ENCODE data around the gene DLX1.
A peak's percentile ranks its signal among the peaks of the same experiment; 100 is the strongest.

The DLX1 gene

DNA sequence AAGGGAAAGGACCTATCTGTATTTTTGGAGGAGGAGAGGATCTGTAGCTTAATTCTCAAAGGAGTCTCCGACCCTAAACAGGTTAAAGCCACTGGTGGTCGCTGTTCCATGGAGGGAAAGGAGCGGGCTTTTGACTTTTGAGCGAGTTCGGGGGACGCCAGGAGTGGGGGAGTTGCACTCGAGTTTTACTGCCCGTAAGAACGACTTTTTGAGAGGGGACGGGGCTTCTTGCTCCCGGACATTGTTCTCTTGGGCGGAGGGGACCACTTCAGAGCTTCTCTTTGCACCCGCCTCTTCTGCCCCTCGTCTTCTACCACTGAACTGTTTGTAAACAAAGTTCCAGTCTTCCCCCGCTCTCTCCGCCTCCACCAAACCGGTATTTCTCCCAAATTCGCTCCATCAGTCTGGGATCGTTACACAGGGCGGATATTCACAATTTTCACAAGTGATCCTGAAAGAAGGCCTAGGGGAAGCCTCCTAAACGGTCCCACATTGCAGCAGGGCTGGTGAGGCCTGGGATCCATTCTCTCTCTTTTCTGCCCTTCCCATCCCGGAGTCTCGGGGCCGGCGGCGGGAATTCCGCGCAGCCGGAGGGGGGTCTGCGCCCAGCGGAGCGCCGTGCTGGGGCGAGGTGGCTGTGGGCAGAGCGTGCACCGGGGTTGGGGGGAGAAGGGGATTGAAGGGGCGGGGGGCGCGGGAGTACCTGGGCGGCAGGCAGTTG, 10.8 kb downstream of the DLX1 start:
- DNase-seq (ENCODE audit: extremely low spot score, insufficient read length, low read depth) (no peak), FAIRE-seq (no peak)

DNA sequence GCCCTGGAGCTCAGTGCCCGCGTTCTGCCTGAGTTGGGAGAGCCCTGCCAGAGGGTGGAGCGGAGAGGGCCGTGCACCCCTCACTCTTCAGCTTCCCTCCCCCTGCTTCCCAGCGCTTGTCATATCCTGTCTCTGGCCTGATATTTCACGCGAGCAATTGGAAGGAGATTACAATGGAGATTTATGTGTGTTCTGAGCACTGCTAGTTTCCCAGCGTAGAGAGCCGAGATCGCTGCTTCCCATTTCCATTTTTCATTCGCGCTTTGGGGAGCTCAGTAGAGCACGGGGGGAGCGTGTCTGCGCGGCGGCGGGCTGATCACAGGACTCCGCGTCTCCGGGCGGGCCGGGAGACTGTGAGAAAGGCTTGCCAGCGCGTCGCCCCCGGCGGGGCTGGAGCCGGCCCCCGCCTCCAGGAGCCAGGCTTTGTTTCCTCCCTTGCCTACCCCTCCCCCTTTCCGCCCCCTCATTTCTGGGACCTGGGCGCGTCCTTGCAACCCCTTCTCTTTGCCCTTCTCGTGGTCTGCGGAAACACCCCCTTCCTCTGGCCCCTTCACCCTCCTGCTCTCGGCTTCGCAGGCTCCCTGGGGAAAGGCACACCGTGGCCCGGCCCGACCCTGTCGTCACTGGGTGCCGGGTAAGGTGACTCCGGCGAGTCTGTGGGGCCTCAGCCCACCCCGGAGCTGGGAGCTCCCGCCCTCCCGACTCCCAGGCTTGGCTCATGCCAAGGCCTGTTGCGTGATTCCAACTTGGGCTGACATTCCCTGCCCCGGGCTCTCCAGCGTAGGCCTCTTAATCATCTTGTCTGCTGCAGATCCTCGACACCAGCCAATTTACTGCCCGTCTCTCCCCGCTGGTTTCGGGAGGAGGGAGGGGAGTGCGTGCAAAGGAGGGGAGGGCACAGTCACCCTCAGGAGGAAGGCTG, 11.6 kb downstream of the DLX1 start:
- FAIRE-seq (no peak), DNase-seq (ENCODE audit: extremely low spot score, insufficient read length, low read depth) (no peak)

DNA sequence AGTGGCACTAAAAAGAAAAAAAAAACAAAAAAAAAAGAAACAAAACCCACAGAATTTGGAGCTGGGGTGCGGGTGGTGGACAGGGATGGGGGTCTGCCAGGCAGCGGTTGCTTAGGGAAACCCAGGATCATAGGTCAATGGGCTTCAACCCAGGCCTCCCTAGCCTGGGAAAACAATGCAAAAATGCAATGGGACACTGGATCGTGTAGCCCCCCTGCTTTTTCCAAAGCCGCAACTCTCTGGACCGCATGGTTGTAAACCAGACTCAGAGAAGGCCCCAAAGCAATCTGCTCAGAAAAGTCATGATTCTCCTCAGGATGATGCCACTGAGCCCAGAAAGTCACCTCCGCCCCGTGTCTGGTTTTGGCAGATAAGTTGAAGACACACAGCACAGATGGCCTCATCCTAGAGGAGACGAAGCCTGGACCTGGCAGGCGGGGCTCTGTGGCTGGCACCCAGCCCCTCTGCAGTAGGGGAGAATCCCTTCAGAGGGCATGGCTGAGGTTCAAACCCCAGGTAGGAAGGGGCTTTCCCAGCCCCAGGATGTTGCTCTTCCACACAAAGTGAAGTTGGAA, 12.3 kb downstream of the DLX1 start:
- FAIRE-seq = no peak
- DNase-seq (ENCODE audit: extremely low spot score, insufficient read length, low read depth) = no peak

DNA sequence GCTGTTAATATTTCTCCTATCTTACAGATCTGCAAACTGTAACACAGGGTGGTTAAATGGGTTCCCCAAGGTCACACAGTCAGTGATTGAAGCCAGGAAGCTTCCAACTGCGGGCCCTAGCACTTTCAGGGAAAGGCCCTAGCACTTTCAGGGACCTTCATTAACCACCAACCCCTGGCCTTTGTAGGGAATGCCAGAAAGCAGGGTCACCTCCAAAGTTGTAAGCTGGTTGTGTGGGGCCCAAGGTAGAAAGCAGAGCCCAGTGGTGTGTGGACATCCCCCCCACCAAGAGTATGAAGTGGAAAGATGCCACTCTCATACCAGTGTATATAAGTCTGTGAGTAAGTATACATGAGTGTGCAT, 13.0 kb downstream of the DLX1 start:
- DNase-seq (ENCODE audit: extremely low spot score, insufficient read length, low read depth) = no peak
- FAIRE-seq = no peak

DNA sequence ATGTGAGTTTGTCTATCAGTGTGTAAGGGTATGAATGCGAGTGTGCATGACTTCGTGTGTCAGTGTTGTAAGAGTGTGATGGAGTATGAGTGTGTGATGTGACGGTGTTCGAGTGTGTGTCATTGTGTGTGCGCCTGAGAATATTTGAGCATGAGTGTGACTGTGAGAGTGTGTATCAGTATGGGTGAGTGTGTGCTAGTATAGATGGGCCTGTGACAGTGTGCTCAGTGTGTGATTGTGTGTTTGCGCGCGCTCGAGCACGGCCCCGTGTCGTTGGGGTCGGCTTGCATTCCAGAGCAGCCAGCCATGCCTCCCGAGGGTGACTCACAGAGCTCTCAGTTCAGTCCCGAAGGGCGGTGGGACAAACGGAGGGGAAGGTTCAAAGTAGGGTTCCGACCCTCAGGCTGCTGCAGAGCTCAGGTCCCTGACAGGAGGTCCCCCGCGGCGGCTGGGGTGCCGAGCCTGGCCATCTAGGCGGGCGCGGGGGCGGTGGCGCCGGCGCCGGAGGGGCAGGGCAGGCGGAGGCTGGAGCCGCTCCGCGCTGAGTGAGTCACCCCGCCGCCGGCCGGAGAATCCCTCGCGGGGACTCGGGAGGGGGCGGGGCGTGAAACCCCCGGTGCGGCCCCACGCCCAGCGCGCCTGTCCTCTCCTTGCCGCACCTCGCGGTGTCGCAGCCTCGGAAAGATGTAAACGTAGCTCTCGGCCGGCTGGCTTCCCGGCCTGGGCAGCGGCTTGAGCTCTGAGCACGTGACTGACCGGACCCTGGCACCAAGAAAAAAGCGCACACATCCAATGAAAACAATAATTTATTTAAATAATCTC, 13.6 kb downstream of the DLX1 start:
- no peak for FAIRE-seq
- DNase-seq (ENCODE audit: extremely low spot score, insufficient read length, low read depth) = no peak

DNA sequence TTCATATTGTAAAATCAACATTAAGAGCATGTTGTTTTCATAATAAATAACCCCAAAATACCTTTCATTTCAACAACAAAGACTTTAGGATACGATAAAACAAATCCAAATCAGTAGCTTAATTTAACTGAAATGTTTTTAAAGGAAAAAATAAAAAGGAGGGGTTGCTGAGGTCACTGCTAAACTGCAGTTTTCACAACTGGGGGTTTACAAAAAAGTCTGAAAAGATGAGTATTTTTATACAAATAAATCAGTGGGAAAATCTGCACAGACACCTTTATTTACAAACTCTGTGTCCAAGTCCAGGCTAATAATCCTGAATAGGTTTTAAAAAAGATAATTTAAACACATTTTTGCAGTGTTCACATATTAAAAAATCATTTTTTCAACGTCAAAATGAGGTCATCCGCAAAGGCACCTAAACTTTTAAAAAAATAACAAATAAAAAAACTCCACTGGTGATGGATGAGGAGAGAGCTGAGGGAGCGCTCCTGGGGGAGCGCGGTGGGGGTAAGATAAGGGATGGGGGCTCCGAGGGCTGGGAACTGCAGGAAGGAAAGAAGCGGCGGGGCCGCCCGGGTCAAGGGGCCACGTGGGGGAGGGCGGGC, 14.3 kb downstream of the DLX1 start:
- DNase-seq (ENCODE audit: extremely low spot score, insufficient read length, low read depth) = no peak
- FAIRE-seq = no peak

DNA sequence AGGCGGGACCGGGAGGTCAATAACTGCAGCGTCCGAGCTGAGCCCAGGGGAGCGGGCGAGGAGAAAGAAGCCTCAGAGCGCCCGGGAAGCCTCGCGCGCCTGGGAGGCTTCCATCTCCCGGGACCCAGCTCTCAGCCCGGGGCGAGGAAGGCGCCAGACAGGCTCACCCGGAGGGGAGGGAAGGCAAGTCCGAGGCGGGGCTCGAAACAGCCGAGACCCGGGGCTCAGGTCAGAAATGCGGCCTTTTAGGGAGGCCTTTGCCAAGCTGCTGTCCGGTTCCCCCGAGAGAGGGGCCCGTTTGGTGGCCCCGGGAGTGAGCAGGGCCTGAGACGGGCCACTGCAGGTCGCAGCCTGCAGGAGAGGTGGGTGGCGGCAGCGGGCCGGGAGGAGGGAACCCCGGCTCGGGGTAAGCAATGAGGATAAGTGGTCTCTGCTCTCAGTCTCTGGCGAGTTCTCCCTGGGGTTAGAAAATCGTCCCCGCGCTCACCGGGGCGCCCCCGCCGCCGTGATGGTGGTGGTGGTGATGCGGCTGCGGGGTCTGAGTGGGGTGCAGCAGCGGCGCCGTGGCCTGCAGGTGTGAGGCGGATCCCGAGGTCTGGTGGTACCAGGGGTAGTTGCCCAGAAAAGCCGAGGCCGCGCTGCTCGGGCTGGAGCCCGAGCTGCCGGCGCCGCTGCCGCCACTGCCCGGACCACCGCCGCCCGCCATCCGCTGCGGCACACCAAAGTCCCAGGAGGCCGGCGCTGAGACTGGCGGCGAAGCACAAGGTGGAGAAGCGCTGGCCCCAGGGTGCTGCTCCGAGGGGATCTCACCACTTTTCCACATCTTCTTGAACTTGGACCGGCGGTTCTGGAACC, 15.0 kb downstream of the DLX1 start:
- DNase-seq (ENCODE audit: extremely low spot score, insufficient read length, low read depth) = no peak
- FAIRE-seq = no peak

DNA sequence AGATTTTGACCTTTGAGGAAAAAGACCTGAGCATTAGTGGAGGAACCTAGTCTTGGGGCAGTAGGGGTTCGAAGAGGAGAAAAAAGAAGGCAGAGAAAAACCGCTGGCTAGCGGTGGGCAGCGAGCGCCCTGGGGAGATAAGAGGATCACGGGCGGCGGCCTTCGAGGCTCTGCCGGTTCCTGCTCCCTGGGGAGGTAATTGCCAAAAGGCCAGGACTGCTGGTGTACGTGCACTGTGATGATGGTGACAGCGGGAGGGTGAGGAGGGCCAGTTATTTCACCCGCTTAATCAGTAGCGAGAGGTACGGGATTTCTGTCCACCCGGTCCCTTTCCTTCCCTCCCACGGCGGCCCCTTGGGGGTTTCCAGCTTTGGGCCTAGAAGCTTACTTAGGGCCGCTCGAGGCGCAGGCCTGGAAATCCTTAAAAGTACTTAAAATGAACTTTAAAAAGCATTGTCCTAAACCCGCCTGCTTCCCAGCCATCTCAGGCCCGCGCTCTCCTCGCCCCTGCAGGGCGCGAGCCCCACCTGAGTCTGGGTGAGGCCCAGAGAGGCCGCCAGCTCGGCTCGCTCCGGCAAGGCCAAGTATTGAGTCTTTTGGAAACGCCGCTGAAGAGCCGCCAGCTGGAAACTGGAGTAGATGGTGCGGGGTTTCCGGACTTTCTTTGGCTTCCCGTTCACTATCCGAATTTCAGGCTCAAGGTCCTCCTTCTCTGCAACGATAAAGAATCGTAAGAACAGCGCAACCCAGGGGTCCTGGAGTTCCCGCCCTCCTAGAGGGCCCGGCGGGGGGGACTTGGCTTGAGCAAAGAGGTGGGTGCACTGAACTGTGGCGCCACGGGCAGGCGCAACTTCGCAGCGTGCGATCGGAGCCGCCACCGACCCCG, 15.9 kb downstream of the DLX1 start:
- no peak for FAIRE-seq
- DNase-seq (ENCODE audit: extremely low spot score, insufficient read length, low read depth) = no peak

DNA sequence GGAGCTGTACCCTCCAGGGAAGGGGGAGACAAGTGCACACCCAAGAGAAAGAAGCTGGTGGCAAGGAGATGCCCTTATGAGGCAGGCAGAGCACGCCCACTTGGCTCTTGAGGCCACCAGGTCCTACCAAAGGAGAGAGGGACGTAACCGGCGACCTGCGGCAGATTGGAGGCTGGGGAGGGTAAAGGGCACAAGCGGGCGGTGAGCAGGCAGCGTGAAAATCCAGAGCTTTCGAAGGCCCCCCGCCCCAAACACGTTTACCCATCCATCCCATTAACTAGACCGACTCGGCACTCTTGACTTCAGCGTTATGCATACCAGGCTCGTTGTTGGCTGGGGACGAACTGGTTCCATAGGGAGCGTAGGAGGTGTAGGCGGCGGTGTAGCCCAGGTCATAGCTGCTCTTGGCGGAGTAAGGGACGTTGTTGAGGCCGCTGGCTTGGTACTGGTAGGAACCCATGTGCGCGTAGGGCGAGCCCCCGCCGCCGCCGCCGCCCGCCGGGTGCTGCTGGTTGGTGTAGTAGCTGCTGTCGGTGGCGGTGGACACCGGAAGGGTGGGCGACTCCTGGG, 16.6 kb downstream of the DLX1 start:
- DNase-seq (ENCODE audit: extremely low spot score, insufficient read length, low read depth) = no peak
- FAIRE-seq = no peak

DNA sequence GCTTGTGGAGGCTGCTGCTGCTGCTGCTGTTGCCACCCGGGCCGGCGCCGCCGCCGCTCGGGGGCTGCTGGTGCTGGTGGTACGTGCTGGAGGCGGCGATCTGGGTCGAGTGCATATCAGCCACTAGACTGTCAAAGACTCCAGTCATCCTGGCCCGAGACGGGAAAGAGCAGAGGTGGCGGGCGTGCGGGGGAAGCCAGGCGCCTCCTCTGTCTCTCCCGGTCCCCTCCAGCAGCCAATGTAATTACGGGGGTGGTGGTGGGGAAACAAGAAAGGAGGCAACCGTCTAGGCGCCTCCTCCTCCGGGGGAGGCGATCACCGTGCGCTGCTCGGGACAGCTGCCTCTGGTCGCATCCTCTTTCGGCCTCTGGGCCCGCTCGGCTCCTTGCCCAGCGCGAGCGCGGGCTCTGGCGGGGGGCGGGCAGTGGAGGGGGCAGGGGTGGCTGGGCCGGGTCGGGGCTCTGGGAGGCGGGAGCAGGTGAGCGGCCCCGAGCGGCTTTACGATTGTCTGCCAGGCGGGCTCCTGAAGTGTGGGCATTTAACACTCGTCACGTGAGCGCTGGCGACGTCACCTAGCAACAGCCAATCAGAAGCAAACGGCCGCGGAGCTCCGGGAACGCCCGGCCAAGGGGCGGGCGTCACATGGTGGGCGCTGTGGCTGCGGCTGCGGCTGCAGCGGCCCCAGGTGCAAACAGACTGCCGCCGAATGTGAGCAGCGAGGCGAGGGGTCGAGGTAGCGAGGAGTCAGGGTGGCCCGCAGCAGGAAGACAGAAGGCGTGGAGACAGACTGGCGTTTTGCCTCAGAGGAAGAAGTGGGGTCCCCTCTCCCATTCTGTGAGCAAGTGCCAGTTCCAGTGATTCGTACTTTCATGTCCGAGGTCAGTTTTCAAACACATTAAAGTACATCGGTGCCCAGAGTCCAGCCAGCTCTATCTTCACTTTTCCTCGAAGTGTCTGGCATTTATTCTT, 17.4 kb downstream of the DLX1 start, which contains the start of gene DLX2:
Gene DLX2, minus strand, starts transcription at position 510 of the 969 bp plus-strand sequence. Its CDS starts 362 bp downstream, at position 148.
- FAIRE-seq (peak; percentile 33), DNase-seq (ENCODE audit: extremely low spot score, insufficient read length, low read depth) (peak; percentile 71)

DNA sequence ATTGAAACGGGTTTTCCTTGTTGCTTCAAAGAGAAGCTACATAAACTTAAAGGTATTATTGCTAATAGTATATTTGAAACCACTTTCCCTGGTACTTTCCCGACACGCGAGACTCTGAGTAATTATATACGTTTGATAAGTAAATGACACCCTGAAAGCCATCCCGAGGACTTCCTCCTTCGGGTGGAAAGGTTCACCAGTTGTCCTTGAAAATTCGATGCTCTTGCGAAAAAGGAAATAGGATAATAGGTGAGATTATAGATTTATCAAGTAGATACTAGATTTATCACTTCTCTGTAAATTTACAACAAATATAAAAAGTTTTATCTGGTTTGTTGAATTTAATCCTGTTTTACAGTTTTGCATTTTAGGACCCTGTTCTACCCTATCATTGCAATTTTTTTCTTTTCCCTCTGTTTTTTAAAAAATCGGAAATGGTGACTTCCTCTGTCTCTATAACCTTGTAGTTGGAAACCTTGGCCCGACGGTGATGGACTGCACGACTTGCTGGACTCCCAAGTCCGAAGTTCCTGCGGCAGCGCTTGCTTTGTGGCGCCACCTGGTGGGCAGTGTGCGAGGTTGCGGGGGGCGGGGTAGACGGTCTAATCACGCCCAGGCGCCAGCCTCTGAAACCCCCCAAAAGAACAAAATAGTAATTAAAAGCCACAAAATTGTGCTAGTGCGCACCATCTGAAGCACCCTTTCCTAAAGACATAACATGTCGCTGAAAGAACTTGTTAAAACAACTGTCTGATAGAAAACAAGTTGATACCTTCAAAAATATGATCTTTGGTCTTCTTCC, 18.4 kb downstream of the DLX1 start:
- peak; percentile 60 for DNase-seq (ENCODE audit: extremely low spot score, insufficient read length, low read depth)
- FAIRE-seq = peak; percentile 78

DNA sequence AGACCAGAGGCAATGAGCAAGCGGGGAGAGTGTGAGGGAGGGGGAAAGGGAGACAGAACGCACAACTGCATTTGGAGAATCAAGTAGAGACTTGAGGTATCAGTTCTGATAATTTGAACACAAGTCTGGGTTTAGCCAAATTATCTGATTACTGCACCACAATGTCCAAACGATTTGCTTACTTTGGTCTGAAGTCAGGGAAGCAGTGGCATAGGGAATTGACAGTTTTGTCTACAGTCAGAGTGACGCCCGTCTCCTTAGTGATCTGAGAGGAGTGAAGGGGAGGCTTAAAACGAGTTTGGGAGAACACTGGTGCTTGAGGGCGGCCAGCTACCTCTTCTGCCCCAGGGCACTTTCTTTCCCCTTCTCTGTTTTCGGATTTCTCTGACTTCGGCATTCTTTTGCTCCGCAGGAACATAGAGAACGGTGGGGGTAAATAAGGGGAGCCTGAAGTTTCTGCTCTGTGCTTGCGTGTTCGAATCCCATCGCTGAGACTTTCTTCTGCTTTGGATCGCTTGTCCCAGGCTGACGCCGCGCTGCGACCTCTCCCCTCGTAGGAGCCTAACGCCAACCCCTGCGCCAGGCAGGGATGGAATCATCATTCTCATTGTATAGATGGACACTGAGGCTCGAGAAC, 20.3 kb downstream of the DLX1 start:
- FAIRE-seq (no peak), DNase-seq (ENCODE audit: extremely low spot score, insufficient read length, low read depth) (no peak)

DNA sequence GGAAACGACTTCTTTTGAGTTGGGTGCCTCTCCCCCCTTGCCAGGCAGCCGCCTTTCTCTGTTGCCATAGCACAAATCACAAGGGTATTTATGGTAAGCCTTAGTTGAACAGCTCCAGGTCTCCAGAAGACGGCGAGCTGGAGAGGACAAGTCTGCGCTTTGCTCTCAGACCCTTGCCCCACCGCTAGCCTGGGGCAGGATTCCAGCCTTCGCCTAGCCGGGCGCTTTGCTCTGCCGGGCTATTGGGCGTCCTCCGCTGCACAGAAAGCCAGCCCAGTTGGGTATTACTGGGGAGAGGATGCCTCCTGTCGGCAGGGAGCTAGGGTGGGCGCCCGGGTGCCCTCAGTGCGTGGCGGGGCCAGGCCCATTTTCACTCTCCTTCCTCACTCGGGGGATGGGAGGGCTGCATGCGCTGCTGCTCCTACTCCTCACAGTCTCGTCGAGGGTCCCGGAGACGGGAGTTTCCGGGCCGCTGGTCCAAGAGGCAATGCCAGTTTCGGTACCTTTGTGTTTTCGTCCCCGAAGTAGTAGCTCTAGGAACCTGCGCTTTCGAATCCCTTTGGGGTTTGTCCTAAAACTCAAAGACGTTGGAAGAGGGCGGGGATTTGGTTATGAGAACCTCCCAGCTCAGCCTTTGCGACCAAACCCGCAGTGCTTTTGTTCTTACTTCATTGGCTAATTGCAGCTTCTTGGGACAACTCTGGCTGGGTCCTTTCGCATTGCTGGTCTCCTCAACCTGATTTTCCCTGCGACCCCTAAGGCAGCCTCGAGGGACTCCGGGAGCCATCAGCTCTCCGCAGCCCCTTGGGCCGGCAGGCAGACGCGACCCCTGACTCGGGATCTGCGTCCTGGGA, 21.0 kb downstream of the DLX1 start:
- DNase-seq (ENCODE audit: extremely low spot score, insufficient read length, low read depth) (no peak), FAIRE-seq (no peak)
